ENCODE measurements around the gene PIK3CD. TPM values are rescaled to one million over a fixed set of nuclear protein-coding genes. Genes with fewer than 3 reads are reported as not detected.

PIK3CD gene
- total and polyA plus RNA-seq, 8 donors = 5.1 to 44.2 (median 6.1) TPM

DNA sequence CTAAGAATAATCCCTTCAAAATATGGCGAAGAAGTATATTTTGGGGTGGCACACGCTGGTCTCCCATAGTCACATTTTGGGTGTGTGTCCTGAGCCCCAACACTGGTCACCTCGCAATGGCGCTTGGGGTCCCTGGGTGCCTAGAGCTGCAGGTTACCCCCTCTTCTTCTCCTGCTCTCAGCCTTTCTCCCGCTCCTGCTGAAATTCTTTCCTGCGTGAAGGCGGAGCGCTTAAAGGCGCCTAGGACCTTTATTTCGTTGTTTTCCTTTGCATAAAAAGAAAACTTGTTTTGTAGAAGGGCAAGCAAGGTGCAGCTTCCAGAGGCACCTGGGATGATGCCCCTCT lies 339 bp upstream of the PIK3CD start:
- peak overlapping the region; percentile 52 to 70 for H3K4me3 ChIP-seq
- H3K4me1 ChIP-seq = peaks cover 6 to 54% of the 10 kb centered on the region in 2 donors
- TF ChIP-seq CTCF (IDR thresholded peaks at IDR 0.05) = no peak
- H3K27me3 ChIP-seq = peaks cover 8 to 48% of the 10 kb centered on the region in 2 donors
- H3K36me3 ChIP-seq = no peaks in the 10 kb centered on the region
- no peak for ATAC-seq
- no peak for DNase-seq
- peak overlapping the region; percentile 70 to 96 for H3K27ac ChIP-seq
- intact Hi-C loops (cut with DNase I) = no loop called here
- no peaks in the 10 kb centered on the region for H3K9me3 ChIP-seq

- Histone ChIP-seq H3K27ac (peak overlapping the region; percentile 70 to 96), H3K9me3 (no peaks in the 10 kb centered on the region), H3K4me3 (peak overlapping the region; percentile 52 to 70), H3K4me1 (peaks cover 6 to 68% of the 10 kb centered on the region in 2 donors), H3K36me3 (no peaks in the 10 kb centered on the region), H3K27me3 (peaks cover 8 to 48% of the 10 kb centered on the region in 2 donors)
- TF ChIP-seq CTCF (IDR thresholded peaks at IDR 0.05) = no peak
- DNase-seq (peak in 1 of 4 donors; percentile 92), ATAC-seq (peak; percentile 41)
- intact Hi-C loops (cut with DNase I) = no loop called here
These were observed 1.1 kb downstream of the PIK3CD start for GRCh38 chr1:9652379-9653209.

DNA sequence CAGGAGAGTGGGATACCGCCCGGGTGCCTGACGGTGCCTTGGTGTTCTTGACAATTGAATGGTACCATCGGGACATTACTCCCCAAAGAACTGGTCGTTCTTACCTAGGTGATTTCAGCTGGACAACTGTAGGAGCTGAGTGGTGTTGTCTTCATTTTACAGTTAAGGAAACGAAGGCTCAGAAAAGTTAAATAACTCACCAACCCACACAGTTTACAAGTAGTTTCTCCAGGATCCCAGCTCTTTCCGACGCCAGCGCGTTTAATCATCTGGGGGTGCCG lies 1.6 kb downstream of the PIK3CD start:
- DNase-seq (no peak), ATAC-seq (no peak)
- H3K27ac ChIP-seq = peak overlapping the region in 1 of 2 donors; percentile 96
- H3K4me3 ChIP-seq = peak overlapping the region in 1 of 2 donors; percentile 70
- no peaks in the 10 kb centered on the region for H3K9me3 ChIP-seq
- no peaks in the 10 kb centered on the region for H3K36me3 ChIP-seq
- TF ChIP-seq CTCF (IDR thresholded peaks at IDR 0.05) = no peak
- H3K27me3 ChIP-seq = peaks cover 8 to 48% of the 10 kb centered on the region in 2 donors
- intact Hi-C loops (cut with DNase I) = no loop called here
- peaks cover 6 to 74% of the 10 kb centered on the region in 2 donors for H3K4me1 ChIP-seq

DNA sequence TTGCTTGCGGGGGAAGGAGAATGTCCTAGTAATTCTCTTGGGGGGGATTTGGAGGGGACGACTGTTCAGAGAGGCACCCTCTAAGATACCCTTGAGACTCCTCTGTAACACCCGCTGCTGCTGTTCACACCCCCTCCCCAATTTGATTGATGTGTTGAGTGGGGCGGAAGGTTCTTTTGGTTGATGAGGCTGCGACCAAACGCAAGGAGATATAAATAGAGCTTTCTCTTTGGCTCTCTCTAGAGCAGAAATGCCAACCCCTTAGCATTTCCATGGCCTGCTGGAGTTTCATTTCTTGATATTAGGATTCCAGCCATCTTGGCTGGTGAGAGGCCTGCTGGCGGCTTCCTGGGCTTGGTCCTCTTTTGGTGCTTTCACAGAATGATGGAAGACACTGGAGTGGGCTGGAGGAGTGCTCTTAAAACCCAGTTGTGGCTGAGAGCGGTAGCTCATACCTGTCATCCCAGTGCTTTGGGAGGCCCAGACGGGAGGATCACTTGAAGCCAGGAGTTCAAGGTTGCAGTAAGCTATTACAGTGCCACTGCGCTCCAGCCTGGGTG lies 2.0 kb downstream of the PIK3CD start:
- DNase-seq (no peak), ATAC-seq (no peak)
- H3K36me3 ChIP-seq = no peaks in the 10 kb centered on the region
- peak overlapping the region in 1 of 2 donors; percentile 70 for H3K4me3 ChIP-seq
- H3K4me1 ChIP-seq = peaks cover 6 to 78% of the 10 kb centered on the region in 2 donors
- no peaks in the 10 kb centered on the region for H3K9me3 ChIP-seq
- TF ChIP-seq CTCF (IDR thresholded peaks at IDR 0.05) = no peak
- peak overlapping the region; percentile 48 to 96 for H3K27ac ChIP-seq
- H3K27me3 ChIP-seq = peaks cover 8 to 48% of the 10 kb centered on the region in 2 donors
- intact Hi-C loops (cut with DNase I) = no loop called here

DNA sequence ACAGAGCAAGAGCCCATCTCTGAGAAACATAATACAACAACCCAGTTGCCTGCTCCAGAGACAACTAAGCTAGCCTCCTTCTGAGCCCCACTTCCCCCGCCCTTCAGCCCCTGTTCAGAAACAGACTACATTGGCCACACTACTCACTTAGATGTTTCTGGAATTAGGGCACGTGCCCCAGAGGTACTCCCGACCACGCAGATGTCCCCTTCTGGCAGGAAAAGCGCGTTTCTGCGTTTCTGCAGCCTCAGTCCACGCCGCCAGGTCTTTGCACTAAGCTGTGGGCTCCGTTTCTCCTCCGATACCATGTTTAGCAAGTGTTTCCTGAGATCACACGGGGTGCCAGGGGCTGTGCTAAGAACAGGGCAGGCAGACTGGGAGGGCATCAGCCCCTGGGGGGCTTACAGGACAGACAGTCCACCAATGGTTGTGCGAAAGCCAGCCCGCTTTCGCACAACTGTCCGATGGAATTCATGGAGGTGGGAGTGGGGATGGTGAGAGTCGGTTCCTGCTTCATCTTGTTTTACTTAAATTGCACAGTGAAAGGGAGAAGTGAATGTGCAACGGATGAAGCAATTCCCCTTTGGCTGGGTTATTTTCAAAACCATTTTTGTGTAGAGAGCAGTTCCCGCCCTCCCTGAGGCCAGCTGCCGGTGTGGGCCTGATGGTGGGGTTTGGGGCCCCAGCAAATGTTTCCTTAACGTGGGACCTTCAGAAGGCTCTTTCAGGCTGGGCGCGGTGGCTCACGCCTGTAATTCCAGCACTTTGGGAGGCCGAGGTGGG lies 2.7 kb downstream of the PIK3CD start:
- peaks cover 8 to 48% of the 10 kb centered on the region in 2 donors for H3K27me3 ChIP-seq
- intact Hi-C loops (cut with DNase I) = no loop called here
- DNase-seq (peak in 1 of 4 donors; percentile 81), ATAC-seq (peak; percentile 20)
- no peaks in the 10 kb centered on the region for H3K36me3 ChIP-seq
- peak overlapping the region; percentile 48 to 96 for H3K27ac ChIP-seq
- TF ChIP-seq CTCF (IDR thresholded peaks at IDR 0.05) = no peak
- no peaks in the 10 kb centered on the region for H3K9me3 ChIP-seq
- peaks cover 7 to 85% of the 10 kb centered on the region in 2 donors for H3K4me1 ChIP-seq
- H3K4me3 ChIP-seq = peak overlapping the region in 1 of 2 donors; percentile 70

Measured in left lung (tissue), 10 donors.